ENCODE data around the gene LBHD2.

The LBHD2 gene

DNA sequence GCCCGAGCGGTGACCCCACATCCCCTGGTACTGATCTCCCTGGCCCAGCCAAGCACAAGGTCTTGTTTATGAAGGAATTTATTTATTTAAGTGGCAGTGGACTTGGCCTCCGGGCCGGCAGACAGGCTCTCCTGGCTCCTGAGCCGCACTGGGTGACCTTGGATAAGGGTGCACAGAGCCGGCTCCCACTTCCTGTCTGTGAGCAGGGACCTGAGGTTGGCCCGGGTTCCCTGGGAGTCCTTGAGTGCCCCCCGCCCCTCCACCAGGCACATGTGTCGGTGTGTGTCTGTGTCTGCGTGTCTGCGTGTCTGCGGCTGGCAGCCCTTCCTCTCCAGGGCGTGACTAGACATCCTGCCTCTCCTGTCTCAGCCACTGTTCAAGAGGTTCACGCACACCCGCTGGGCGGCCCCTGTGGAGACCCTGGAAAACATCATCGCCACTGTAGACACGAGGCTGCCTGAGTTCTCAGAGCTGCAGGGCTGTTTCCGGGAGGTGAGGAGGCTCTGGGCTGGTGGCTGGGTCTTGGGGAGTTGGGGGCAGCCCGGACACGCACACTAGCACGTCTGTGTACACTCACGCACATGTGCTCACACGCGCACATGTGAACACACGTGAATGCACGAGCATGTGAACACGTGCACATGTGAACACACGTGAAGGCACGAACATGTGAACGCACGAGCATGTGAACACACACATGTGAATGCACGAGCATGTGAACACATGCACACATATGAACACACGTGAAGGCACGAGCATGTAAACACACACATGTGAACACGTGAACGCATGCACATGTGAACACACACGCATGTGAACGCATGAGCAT lies 48.6 kb downstream of the LBHD2 start:
- DNase-seq (ENCODE audit: low spot score): no peak

DNA sequence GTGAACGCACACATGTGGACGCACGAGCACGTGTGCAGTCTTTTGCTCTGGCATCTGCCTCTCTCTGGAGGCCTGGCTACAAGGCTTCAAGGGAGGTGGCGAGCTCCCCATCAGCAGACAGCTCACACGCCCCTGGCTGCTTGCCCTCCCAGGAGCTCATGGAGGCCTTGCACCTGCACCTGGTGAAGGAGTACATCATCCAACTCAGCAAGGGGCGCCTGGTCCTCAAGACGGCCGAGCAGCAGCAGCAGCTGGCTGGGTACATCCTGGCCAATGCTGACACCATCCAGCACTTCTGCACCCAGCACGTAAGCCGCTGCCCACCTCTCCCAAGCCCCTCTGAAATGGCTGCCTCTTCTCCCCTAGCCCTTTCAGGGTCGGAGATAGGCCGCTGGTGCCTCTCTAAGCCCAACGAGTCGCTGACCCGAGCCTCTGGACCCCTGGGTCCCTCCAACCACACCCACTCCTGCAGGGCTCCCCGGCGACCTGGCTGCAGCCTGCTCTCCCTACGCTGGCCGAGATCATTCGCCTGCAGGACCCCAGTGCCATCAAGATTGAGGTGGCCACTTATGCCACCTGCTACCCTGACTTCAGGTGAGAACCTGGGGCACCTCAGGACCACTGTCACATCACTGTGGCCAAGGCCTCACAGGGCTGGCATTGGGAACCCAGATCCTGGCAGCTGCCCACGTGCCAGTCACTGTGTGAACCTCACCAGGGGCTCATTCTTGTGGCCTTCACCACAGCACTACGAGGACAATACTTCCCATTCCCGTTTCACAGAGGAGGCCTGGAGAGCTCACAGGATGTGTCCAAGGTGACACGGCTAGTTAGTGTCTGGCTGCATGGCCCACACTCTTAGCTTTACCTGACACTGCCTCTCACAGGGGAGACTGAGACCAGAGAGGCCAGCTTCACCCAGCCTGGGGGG lies 49.5 kb downstream of the LBHD2 start:
- DNase-seq (ENCODE audit: low spot score): no peak

DNA sequence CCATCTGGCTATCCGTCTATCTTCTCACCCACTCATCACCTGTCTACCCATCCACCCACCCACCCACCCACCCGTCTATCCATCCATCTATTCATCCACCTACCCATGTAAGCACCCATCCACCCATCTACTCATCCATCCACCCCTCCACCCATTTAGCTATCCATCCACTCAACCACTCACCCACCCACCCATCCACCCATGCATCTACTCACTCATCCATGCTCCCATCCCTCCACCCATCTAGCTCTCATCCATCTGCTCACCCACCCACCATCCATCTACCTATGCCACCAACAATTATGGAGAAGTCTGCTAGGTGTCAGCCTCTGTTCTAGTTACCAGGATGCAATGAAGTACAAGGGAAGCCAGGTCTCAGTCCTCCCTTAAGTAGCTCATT lies 50.4 kb downstream of the LBHD2 start:
- DNase-seq (ENCODE audit: low spot score): no peak

DNA sequence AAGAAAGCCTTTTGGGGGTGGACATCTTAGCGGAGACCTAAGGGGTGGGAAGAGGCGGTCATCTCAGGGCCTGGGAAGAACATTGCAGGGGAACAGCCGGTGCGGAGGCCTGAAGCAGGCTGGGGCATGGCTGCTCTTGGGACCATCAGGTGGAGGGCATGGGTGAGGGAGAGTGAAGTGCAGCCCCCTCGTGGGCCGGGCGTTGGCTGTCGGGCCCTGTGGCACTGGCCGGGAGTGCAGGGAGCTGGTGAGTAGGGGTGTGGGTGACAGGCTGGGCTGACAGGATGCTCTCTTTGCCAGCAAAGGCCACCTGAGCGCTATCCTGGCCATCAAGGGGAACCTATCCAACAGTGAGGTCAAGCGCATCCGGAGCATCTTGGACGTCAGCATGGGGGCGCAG lies 50.9 kb downstream of the LBHD2 start:
- no peak for DNase-seq (ENCODE audit: low spot score)

DNA sequence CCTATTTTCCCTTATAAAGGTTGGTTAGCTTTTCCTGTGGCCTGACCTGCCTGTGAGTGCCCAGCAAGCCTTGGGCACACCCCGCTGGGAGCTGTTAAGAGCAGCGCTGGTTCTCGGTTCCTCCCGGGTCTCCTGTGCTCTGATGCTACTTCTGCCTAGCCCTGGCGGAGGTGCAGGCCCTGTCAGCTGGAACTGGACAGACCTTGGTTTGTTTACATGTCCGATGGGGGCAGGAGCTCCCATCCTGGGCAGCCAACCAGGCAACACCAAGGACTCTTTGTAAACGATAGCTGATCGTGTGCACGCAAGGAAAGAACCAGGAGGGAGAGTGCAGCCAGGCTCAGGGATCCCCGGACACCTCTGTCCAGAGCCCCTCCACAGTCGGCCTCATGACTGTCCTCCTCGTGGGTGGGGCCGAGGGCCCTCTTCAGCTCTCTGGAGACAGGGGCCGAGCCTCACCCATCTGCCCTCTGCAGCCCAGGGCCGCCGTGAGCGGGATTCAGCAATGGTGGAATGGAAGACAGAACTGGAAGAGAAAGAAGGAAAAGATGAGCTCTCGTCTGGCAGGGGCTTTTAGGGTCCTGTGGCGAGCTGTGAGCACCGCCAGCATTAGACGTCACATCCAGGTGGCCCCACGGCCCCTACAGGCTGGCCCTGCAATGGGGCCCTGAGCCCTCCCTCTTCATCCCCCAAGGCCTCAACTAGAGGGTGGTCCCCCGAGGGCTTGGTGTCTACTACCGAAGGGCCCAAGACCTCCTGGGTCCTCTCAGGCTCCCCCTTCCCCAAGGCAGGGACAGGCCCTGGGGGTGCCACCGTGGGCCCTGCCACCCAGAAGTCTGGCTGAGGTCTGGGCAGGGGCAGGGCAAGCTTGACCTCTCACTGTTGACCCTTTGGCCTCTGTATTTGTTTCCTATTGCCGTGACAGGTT lies 51.6 kb downstream of the LBHD2 start:
- DNase-seq (ENCODE audit: low spot score): no peak

DNA sequence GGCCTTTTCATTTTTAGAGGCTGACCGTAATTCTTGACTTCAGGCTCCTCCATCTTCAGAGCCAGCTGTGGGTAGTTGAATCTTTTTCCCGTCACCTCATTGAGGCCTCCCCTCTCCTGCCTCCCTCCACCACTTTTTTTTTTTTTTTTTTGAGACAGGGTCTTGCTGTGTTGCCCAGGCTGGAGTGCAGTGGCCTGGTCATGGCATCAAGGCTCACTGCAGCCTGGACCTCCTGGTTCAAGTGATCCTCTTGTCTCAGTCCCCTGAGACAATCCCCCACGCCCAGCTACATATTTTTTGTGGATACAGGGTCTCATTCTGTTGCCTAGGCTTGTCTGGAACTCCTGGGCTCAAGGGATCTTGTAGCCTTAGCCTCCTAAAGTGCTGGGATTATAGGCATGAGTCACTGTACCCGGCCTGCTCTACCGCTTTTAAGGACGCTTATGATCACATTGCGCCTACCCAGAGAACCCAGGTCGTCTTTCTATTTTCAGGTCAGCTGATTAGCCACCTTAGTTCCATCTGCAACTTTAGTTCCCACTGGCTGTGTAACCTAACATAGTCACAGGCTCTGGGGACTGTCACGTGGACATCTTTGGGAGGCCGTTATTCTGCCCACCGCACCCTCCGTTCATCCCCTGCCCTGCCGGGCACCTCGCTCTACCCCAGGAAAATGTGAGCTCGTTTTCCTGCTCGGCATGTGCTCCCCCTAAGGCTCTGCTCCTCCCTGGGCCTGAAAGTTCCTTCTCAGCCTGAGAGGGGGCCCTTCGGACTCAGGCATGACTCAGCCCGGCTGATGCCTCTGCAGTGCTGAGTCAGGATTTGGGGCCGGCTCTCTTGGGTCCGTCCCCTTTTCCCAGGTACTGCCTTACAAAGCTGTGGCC lies 52.6 kb downstream of the LBHD2 start:
- DNase-seq (ENCODE audit: low spot score): no peak

DNA sequence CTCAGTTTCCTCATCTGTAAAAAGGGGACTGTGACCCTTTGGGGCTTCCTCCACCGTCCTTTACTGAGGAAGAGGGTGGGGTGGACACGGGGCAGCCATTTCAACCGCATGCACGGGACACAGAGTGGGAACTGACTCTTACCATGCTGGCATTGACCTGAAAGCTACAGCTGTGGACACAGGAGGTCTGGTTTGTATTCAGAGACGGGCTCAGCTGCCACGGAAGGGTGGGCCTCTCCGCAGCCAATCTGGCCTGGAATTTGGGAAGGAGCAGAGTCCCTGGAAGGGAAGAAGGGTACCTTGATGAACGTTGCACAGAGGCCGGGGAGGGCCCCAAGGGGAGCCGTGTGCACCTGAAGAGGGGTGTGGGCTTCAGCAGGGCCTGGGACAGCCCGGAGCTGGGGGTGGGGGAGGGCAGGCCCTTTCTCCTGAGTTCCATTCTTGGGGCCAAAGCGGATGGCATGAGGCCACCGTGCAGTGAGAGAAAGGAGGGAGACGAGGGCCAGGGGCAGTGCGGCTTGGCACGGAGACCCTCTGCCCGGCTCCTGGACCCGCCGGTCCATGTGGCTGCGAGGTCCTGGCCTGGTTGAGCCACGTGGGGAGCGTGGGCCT lies 53.8 kb downstream of the LBHD2 start:
- no peak for DNase-seq (ENCODE audit: low spot score)

DNA sequence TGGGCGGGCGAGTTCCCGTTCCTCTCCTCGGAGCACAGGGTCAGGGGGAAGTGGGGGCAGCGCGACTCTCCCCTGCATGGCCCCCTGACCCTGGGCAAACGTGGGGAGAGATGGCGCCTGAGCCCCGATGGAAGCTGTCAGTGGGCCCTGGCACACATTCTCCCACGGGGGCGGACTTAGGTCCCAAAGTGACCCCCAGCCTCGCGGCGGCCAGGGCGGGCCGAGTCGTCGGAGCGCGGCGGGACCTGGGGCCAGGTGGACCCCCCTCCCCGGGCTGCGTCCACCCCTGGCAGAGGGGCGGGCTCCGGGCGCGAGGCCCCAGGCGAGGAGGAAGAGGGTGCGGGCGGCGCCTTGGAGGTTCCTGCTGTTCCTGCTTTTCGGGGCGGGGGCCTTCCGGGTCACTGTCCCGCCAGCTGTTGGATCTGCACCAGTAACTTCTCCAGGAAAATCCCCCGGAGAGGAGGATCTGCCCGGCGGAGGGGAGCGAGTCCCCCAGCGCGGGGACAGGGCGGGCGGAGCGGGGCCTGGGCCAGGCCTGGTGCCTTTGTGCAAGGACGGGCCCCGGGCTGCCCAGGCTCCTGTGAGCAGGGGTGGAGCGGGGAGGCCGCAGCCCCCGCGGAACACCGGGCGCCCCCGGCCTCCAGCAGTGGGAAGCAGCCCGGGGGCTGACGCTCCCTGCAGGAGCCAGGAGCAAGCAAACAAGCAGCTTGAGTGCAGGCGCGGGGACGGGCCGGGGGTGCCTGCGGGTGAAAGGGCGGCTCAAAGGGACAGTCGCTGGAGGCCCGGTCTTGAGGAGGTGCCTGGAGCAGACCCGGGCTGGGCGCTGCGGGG lies 54.5 kb downstream of the LBHD2 start:
- DNase-seq (ENCODE audit: low spot score): peak; percentile 80

DNA sequence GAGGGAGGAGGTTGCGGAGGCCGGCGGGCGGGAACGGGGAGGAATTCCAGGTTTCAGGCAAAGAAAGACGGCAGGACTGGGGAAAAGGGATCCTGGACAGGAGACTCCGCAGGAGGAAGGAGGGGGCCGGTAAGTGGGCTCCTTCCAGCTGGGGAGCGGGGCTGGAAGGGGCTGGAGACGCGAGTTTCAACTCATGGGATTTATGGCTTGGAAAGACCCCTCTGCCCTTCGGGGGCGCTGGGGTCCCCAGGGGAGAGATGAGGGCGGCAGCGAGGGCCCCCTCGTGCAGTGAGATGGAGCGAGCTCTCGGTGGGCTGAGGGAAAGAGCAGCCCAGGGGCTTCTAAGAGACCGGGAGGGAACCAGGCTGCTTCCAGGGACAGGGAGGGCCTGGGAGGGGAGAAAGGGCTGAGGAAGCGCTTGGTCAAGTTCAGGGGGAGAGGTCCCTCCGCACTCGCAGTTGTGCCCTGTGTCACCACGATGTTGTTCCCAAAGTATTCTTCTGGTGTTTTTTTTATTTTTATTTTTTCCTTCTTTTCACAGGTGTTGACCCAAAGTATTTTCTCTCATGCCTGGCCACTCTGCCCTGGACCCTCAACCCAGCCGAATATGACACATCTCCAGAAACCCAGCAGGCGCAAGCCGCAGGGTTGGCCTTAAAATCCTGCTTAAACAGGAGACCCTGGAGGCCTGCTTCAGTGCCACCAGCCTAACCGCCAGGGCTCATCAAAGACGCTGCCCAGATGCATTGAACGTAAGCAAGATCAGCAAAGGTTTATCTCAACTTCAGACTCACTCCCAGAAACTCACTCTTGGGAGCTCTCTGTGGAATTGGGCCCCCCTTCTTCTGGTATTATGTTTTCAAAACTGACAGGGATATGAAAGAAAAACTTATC lies 55.4 kb downstream of the LBHD2 start:
- no peak for DNase-seq (ENCODE audit: low spot score)

All from ecto neural progenitor cell (in vitro differentiated cells).